Germinal center (tissue), 1 donor: ENCODE measurements around the gene MOBP.

ENCODE experiments used
- DNase-seq: peaks from one replicate; pipeline ENCODE4 v3.0.0; 2012; ENCODE audit warnings: mixed read lengths, low spot score

The MOBP gene

GRCh38 chr3:39542588-39542988, 75.1 kb downstream of the MOBP start:
- no peak for DNase-seq

- no peak for DNase-seq
Observed at GRCh38 chr3:39548282-39548681, 80.8 kb downstream of the MOBP start.

- DNase-seq, result no peak
Observed at GRCh38 chr3:39550354-39551051, 83.0 kb downstream of the MOBP start.
